Stimulated activated CD4-positive, alpha-beta T cell treated with anti-CD3 and anti-CD28 coated beads, Interleukin-1b, Interleukin-23, amount 100 ng/mL, for 1 hour (primary cell): ENCODE results near the gene APLP2.
"Not testable (repeated sequence)": the region's sequence is repeated elsewhere in the genome, so short reads cannot be mapped to it uniquely, and the experiment has no call there.

Experiments
- DNase-seq, 2 donors: peaks; one replicate each; pipeline ENCODE4 v3.0.0-alpha.2; 2020; ENCODE audit warnings: low read depth in 2 of 2

The APLP2 gene

GRCh38 chr11:130069659-130070108 lies at the start of gene APLP2:
APLP2 (plus strand) TSS chr11:130069894; CDS start chr11:130069978, 84 bp downstream.
- DNase-seq: peak; percentile 93 to 96

- DNase-seq: no peak
Observed at GRCh38 chr11:130020323-130020722, 49.4 kb upstream of the APLP2 start.

- not testable (repeated sequence) for DNase-seq
Observed at GRCh38 chr11:130021606-130022005, 48.1 kb upstream of the APLP2 start.

GRCh38 chr11:130022799-130023198 lies 46.9 kb upstream of the APLP2 start:
- DNase-seq: no peak

GRCh38 chr11:130023204-130023603 lies 46.5 kb upstream of the APLP2 start:
- no peak for DNase-seq

GRCh38 chr11:130024361-130024760 lies 45.3 kb upstream of the APLP2 start:
- DNase-seq: no peak

GRCh38 chr11:130025371-130025770 lies 44.3 kb upstream of the APLP2 start:
- no peak for DNase-seq

GRCh38 chr11:130029137-130029536 lies 40.6 kb upstream of the APLP2 start:
- DNase-seq: no peak

GRCh38 chr11:130031056-130031455 lies 38.6 kb upstream of the APLP2 start:
- DNase-seq: no peak

GRCh38 chr11:130031945-130032344 lies 37.7 kb upstream of the APLP2 start:
- no peak for DNase-seq

GRCh38 chr11:130032931-130033330 lies 36.8 kb upstream of the APLP2 start:
- no peak for DNase-seq

GRCh38 chr11:130034236-130034635 lies 35.5 kb upstream of the APLP2 start:
- no peak for DNase-seq

- no peak for DNase-seq
Observed at GRCh38 chr11:130037058-130037457, 32.6 kb upstream of the APLP2 start.

- DNase-seq: no peak
Observed at GRCh38 chr11:130037881-130038585, 31.7 kb upstream of the APLP2 start.

- no peak for DNase-seq
Observed at GRCh38 chr11:130040281-130040940, 29.3 kb upstream of the APLP2 start.

GRCh38 chr11:130042093-130042591 lies 27.6 kb upstream of the APLP2 start:
- DNase-seq: no peak

- DNase-seq: no peak
Observed at GRCh38 chr11:130043575-130043974, 26.1 kb upstream of the APLP2 start.

GRCh38 chr11:130047141-130047540 lies 22.6 kb upstream of the APLP2 start:
- no peak for DNase-seq

- DNase-seq: no peak
Observed at GRCh38 chr11:130049328-130049771, 20.3 kb upstream of the APLP2 start.

GRCh38 chr11:130050257-130050656 lies 19.4 kb upstream of the APLP2 start:
- no peak for DNase-seq

GRCh38 chr11:130051082-130051481 lies 18.6 kb upstream of the APLP2 start:
- no peak for DNase-seq

- DNase-seq: no peak
Observed at GRCh38 chr11:130052567-130052966, 17.1 kb upstream of the APLP2 start.

GRCh38 chr11:130054966-130055365 lies 14.7 kb upstream of the APLP2 start:
- DNase-seq: no peak
